ENCODE results near the gene SGCG. TPM values are rescaled to one million over a fixed set of nuclear protein-coding genes. Genes with fewer than 3 reads are reported as not detected.

The SGCG gene
- total and polyA plus RNA-seq, 2 of the 4 experiments (the other 2 are of a cell fraction): under 0.01 TPM; not detected in 1

DNA sequence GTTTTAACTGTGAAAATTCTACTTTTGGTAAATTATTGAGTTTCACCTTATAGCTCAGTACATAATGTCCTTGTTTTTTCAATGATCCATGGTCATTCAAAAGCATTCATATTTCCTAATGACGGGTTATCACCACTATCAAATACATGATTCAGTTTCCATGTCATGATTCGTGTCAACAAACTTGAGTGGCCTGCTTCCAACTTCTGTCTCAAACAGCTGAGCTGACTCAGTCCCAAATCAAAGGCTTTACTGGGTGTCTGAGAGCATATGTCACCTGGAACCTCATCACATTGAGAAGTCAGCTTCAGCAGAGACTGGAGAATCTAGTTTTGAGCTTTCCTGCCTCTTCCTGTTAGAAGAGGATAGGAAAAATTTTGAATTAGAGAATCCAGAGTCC lies 40.3 kb upstream of the SGCG start:
- POLR2A ChIA-PET (ENCODE audit: unreplicated experiment): no interaction called here
- dilution Hi-C loops (cut with HindIII; ENCODE audit: low sequenced_read_pairs, unreplicated experiment): no loop called here
- no peak overlapping the region for H2AFZ ChIP-seq (replicated peaks; ENCODE audit: low read length, poor library complexity)

More for the DNA sequence above, 40.3 kb upstream of the SGCG start:
- Histone ChIP-seq H3K4me3 (ENCODE audit: insufficient read depth, low read depth, low read length) (no peak overlapping the region), H3K56ac (ENCODE audit: extremely low read depth, insufficient read depth, low read length) (no peak overlapping the region), H3K79me1 (ENCODE audit: low read depth in 1 of 2, low read length in 2 of 2) (no peaks in the 10 kb centered on the region), H2BK20ac (ENCODE audit: low read depth, low read length) (no peak overlapping the region), H3K9me1 (ENCODE audit: insufficient read depth, low read length) (no peaks in the 10 kb centered on the region), H3K23ac (ENCODE audit: low read depth, low read length) (no peak overlapping the region), H2BK15ac (ENCODE audit: low read depth, low read length) (no peak overlapping the region), H3K36me3 (ENCODE audit: control insufficient read depth, insufficient read depth, low read length) (no peaks in the 10 kb centered on the region), H3K4me1 (ENCODE audit: control insufficient read depth, insufficient read depth, low read length) (no peaks in the 10 kb centered on the region), H3K27me3 (ENCODE audit: control insufficient read depth, insufficient read depth, low read length) (peaks cover 2% of the 10 kb centered on the region; the same call in 1 of the 2 replicates), H3K18ac (ENCODE audit: low read depth, low read length) (no peak overlapping the region), H3K4me2 (ENCODE audit: low read depth, low read length) (no peak overlapping the region), H2AK9ac (replicated peaks; ENCODE audit: low read depth, low read length, poor library complexity) (no peak overlapping the region), H4K8ac (ENCODE audit: low read depth in 2 of 2, low read length in 2 of 2) (no peak overlapping the region), H4K5ac (ENCODE audit: low read depth, low read length) (no peak overlapping the region), H2AK5ac (ENCODE audit: low read depth, low read length) (no peak overlapping the region), H3K9me3 (ENCODE audit: control insufficient read depth, insufficient read depth, low read length) (no peaks in the 10 kb centered on the region), H4K20me1 (ENCODE audit: insufficient read depth, low read length) (no peaks in the 10 kb centered on the region), H3K9ac (ENCODE audit: low read depth, low read length) (no peak overlapping the region), H3K4ac (ENCODE audit: low read depth, low read length) (no peak overlapping the region), H3K14ac (replicated peaks; ENCODE audit: low read depth, low read length) (no peak overlapping the region), H3K27ac (ENCODE audit: insufficient read depth, low read length) (no peak overlapping the region), H4K91ac (ENCODE audit: insufficient read depth, low read depth, low read length) (no peak overlapping the region), H2BK120ac (ENCODE audit: low read depth, low read length) (no peak overlapping the region), H2BK5ac (ENCODE audit: low read depth, low read length, poor library complexity, severe bottlenecking) (no peak overlapping the region)
- in situ Hi-C loops (cut with MboI; ENCODE audit: low sequenced_read_pairs): no loop called here
- DNase-seq (peak; percentile 24), ATAC-seq (ENCODE audit: low read depth) (no peak)
- 0% methylated on average over 2 of the region's 2 CpGs; no CpG with 5 or more reads in 1 of the 2 experiments for WGBS, 2 experiments (ENCODE audit: extremely low coverage in 2 of 2, insufficient read length in 1 of 2)
- BruUV-seq (replicated peaks): no TSS peak
- intact Hi-C loops (cut with micrococcal nuclease): no loop called here
- CTCF ChIA-PET: no interaction called here
- TF ChIP-seq, protein P1, sequence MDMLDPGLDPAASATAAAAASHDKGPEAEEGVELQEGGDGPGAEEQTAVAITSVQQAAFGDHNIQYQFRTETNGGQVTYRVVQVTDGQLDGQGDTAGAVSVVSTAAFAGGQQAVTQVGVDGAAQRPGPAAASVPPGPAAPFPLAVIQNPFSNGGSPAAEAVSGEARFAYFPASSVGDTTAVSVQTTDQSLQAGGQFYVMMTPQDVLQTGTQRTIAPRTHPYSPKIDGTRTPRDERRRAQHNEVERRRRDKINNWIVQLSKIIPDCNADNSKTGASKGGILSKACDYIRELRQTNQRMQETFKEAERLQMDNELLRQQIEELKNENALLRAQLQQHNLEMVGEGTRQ (IDR thresholded peaks at IDR 0.05; ENCODE audit: low read depth, low read length): no peak
- TF ChIP-seq FOS (IDR thresholded peaks at IDR 0.05; ENCODE audit: low read depth, low read length) (no peak), CHD1 (IDR thresholded peaks at IDR 0.05; ENCODE audit: low read depth, low read length) (no peak), NFE2L2 (IDR thresholded peaks at IDR 0.05; ENCODE audit: low read depth, low read length) (no peak), MAZ (IDR thresholded peaks at IDR 0.05; ENCODE audit: borderline replicate concordance, low read depth, low read length) (no peak), POLR2A (IDR thresholded peaks at IDR 0.05; ENCODE audit: low read depth, low read length) (no peak), MAFK (IDR thresholded peaks at IDR 0.05; ENCODE audit: low read depth, low read length) (no peak), CEBPB (IDR thresholded peaks at IDR 0.05; ENCODE audit: low read depth, low read length) (no peak), MXI1 (IDR thresholded peaks at IDR 0.05; ENCODE audit: borderline replicate concordance, low read depth, low read length) (no peak)
- TF ChIP-seq, protein P2, sequence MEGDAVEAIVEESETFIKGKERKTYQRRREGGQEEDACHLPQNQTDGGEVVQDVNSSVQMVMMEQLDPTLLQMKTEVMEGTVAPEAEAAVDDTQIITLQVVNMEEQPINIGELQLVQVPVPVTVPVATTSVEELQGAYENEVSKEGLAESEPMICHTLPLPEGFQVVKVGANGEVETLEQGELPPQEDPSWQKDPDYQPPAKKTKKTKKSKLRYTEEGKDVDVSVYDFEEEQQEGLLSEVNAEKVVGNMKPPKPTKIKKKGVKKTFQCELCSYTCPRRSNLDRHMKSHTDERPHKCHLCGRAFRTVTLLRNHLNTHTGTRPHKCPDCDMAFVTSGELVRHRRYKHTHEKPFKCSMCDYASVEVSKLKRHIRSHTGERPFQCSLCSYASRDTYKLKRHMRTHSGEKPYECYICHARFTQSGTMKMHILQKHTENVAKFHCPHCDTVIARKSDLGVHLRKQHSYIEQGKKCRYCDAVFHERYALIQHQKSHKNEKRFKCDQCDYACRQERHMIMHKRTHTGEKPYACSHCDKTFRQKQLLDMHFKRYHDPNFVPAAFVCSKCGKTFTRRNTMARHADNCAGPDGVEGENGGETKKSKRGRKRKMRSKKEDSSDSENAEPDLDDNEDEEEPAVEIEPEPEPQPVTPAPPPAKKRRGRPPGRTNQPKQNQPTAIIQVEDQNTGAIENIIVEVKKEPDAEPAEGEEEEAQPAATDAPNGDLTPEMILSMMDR (conservative IDR thresholded peaks at IDR 0.05; ENCODE audit: low read depth, low read length): no peak
